Loucy (cell line): Measurements from ENCODE around the gene ADARB2.

Experiments
- H2AFZ ChIP-seq: fragments of 200-600 bp; sonication (generic); 2 replicates; pipeline ENCODE4 v1.6.0; 2016; ENCODE audit warnings: antibody characterized with exemption, mild to moderate bottlenecking, low read length, moderate library complexity
- H3F3A ChIP-seq: fragments of 200-600 bp; 2 replicates; pipeline ENCODE4 v1.6.0; 2016; ENCODE audit warnings: antibody characterized with exemption, low read depth, mild to moderate bottlenecking
- H3K27me3 ChIP-seq: fragments of 200-600 bp; sonication (generic); 2 replicates; pipeline ENCODE4 v1.6.1; 2014; ENCODE audit warnings: low read length, mild to moderate bottlenecking; ENCODE audit not compliant: insufficient read depth, poor library complexity, severe bottlenecking
- H3K36me3 ChIP-seq: fragments of 200-600 bp; sonication (generic); 2 replicates; pipeline ENCODE4 v1.6.1; 2016; ENCODE audit warnings: low read length; ENCODE audit not compliant: insufficient read depth
- H3K4me1 ChIP-seq: fragments of 200-600 bp; sonication (generic); 2 replicates; pipeline ENCODE4 v1.5.1; 2014; ENCODE audit warnings: low read length, mild to moderate bottlenecking; ENCODE audit not compliant: insufficient read depth, poor library complexity, severe bottlenecking
- H3K4me2 ChIP-seq: fragments of 200-600 bp; sonication (generic); 2 replicates; pipeline ENCODE4 v1.6.0; 2014; ENCODE audit warnings: antibody characterized with exemption, low read length, low read depth, mild to moderate bottlenecking; ENCODE audit not compliant: poor library complexity, severe bottlenecking
- H3K4me3 ChIP-seq: fragments of 200-600 bp; sonication (generic); 2 replicates; pipeline ENCODE4 v1.5.1; 2014; ENCODE audit warnings: low read length, mild to moderate bottlenecking, mixed read lengths; ENCODE audit not compliant: poor library complexity, severe bottlenecking
- H3K79me2 ChIP-seq: fragments of 200-600 bp; sonication (generic); 2 replicates; pipeline ENCODE4 v1.6.1; 2014; ENCODE audit warnings: low read length; ENCODE audit not compliant: insufficient read depth
- H3K9ac ChIP-seq: fragments of 200-600 bp; sonication (generic); 2 replicates; pipeline ENCODE4 v1.6.0; 2014; ENCODE audit warnings: mild to moderate bottlenecking, low read depth, low read length, moderate library complexity; ENCODE audit not compliant: poor library complexity, severe bottlenecking
- H3K9me2 ChIP-seq: fragments of 200-600 bp; sonication (generic); replicated peaks from 2 replicates; pipeline ENCODE4 v1.6.1; 2016; ENCODE audit warnings: low read depth, low read length, mixed read lengths
- H3K9me3 ChIP-seq: fragments of 200-600 bp; sonication (generic); 2 replicates; pipeline ENCODE4 v1.6.1; 2014; ENCODE audit warnings: mild to moderate bottlenecking, antibody characterized with exemption, low read length, low read depth; ENCODE audit not compliant: insufficient read depth
- H4K20me1 ChIP-seq: fragments of 200-600 bp; sonication (generic); 2 replicates; pipeline ENCODE4 v1.6.0; 2014; ENCODE audit warnings: antibody characterized with exemption, low read length, mild to moderate bottlenecking; ENCODE audit not compliant: insufficient read depth, poor library complexity, severe bottlenecking
- CTCF ChIP-seq: fragments of 200-600 bp; sonication (generic); conservative IDR thresholded peaks from 2 replicates; pipeline ENCODE4 v1.5.1; 2014; ENCODE audit warnings: mild to moderate bottlenecking, antibody characterized with exemption, low read length
- EZH2phosphoT487 ChIP-seq: fragments of 200-600 bp; IDR thresholded peaks from 2 replicates; pipeline ENCODE4 v1.6.1; 2018; ENCODE audit warnings: antibody characterized with exemption, mild to moderate bottlenecking, moderate library complexity, borderline replicate concordance

The ADARB2 gene

DNA sequence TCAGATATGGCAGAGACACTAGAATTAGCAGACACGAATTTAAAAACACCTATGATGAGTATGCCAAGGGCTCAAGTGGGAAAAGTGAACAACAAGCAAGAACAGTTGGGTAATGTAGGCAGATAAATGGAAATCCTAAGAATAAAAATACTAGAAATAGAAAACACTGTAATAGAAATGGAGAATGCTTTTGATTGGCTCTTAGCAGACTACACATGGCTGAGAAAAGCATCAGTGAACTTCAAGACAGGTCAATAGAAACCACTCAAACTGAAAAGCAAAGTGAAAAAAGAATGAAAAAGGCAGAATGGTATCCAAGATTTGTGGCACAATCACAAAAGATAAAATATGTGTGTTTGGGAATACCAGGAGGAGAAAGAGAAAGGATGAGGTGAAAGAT is 598.8 kb downstream of the ADARB2 start:
- H3K9ac ChIP-seq: no peak overlapping the region
- H3F3A ChIP-seq: no peaks in the 10 kb centered on the region
- peaks cover 3% of the 10 kb centered on the region for H3K4me1 ChIP-seq
- no peaks in the 10 kb centered on the region for H3K27me3 ChIP-seq
- H3K79me2 ChIP-seq: no peaks in the 10 kb centered on the region
- H3K4me3 ChIP-seq: no peak overlapping the region
- no peak overlapping the region for H2AFZ ChIP-seq
- no peaks in the 10 kb centered on the region for H4K20me1 ChIP-seq
- H3K36me3 ChIP-seq: no peaks in the 10 kb centered on the region
- H3K4me2 ChIP-seq: no peak overlapping the region
- H3K9me3 ChIP-seq: peaks cover 13% of the 10 kb centered on the region; the same call in 1 of the 2 replicates
- H3K9me2 ChIP-seq: no peaks in the 10 kb centered on the region
- TF ChIP-seq EZH2phosphoT487: no peak
- TF ChIP-seq CTCF: no peak

GRCh38 chr10:1137499-1138163 is 599.7 kb downstream of the ADARB2 start:
- no peak overlapping the region for H3K4me2 ChIP-seq
- no peak overlapping the region for H3K9ac ChIP-seq
- H3K79me2 ChIP-seq: no peaks in the 10 kb centered on the region
- H4K20me1 ChIP-seq: no peaks in the 10 kb centered on the region
- no peak overlapping the region for H3K4me3 ChIP-seq
- no peaks in the 10 kb centered on the region for H3K9me2 ChIP-seq
- H2AFZ ChIP-seq: no peak overlapping the region
- no peak for TF ChIP-seq CTCF
- H3K27me3 ChIP-seq: no peaks in the 10 kb centered on the region
- no peaks in the 10 kb centered on the region for H3K36me3 ChIP-seq
- H3F3A ChIP-seq: no peaks in the 10 kb centered on the region
- peaks cover 13% of the 10 kb centered on the region; the same call in 1 of the 2 replicates for H3K9me3 ChIP-seq
- H3K4me1 ChIP-seq: peaks cover 6% of the 10 kb centered on the region

- Histone ChIP-seq H3K9me2 (no peaks in the 10 kb centered on the region), H3K27me3 (no peaks in the 10 kb centered on the region), H3K4me3 (no peak overlapping the region), H3K9me3 (peaks cover 13% of the 10 kb centered on the region; the same call in 1 of the 2 replicates), H3K9ac (no peak overlapping the region), H3K79me2 (no peaks in the 10 kb centered on the region), H2AFZ (no peak overlapping the region), H3K4me2 (no peak overlapping the region), H4K20me1 (no peaks in the 10 kb centered on the region), H3K4me1 (peaks cover 6% of the 10 kb centered on the region), H3F3A (no peaks in the 10 kb centered on the region), H3K36me3 (peaks cover 6% of the 10 kb centered on the region; the same call in 1 of the 2 replicates)
- TF ChIP-seq EZH2phosphoT487 (no peak), CTCF (no peak)
Observed at GRCh38 chr10:1136268-1136667, 601.1 kb downstream of the ADARB2 start.
